ENCODE data around the gene TMEFF2.

- TF ChIP-seq GATA3 (IDR thresholded peaks at IDR 0.05; ENCODE audit: low read depth, low read length), result no peak
- no peak for TF ChIP-seq GATA2 (IDR thresholded peaks at IDR 0.05; ENCODE audit: low read depth, low read length)
Measured at GRCh38 chr2:191976436-191976835, 218.3 kb downstream of the TMEFF2 start.

Measured in SH-SY5Y (cell line).